ENCODE results near the gene KRT39.
A peak's percentile ranks its signal among the peaks of the same experiment; 100 is the strongest.
"Not testable (repeated sequence)": the region's sequence is repeated elsewhere in the genome, so short reads cannot be mapped to it uniquely, and the experiment has no call there.

KRT39 gene

DNA sequence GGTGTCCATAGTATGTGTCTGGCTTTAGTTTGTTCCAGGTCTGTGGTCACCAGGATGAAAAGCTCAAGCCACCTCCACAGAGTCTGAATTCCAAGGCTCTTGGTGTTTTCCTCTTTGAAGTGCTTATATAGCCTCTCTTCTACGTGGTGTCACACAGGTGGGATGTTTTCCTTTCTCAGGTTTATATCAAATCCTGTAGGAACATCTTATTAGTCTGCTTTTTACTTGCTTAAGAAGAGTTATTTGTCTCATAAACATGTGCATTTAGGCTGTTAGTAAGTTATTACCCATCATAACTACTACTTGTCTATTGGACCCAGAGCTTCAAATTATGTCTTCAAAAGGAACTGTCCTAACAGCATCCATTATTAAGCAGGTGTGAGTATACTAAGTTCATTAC, at the start of gene KRT39:
Gene KRT39, minus strand, starts transcription at position 101 of the 400 bp plus-strand sequence. Its CDS starts 92 bp downstream, at position 9.
- no peak for DNase-seq (ENCODE audit: low read depth)

DNA sequence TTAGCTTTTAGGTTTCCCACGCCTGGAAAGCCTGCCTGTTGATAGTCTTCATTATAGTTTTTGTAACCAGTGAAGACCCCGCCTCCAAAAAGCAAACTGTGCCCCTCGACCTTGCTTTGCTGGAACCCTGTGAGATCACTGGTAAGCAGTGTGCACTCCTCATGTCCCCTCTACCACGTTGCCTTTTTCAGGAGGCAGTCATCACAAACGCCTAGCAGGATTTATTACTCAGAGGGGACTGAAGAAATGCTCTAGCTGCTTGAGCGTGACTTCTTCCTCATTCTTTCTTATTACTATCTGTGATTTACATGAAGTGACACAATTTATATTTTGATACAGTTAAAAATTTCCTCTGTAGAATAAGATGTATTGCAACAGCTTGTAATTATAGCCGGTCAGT, 48.7 kb upstream of the KRT39 start:
- DNase-seq (ENCODE audit: low read depth), result no peak

DNA sequence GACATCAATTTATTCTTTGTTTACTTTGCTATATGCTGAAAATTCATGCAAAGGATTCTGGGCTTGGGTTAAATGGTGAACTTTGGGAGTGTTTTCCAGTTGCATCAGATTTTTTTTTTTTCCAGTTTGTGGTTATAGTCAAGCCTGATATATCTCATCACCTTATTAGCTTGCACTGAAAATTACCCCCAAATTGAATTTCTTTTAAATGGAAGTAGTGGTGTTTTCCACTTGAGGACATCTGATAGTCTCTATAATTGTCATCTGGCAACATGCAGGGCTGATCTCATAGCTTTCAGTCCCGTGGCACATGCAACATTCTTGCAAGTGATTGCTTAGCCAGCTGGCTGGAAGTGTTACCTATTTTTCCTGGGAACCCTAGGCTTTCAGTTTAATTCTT, 46.9 kb upstream of the KRT39 start:
- DNase-seq (ENCODE audit: low read depth), result no peak

DNA sequence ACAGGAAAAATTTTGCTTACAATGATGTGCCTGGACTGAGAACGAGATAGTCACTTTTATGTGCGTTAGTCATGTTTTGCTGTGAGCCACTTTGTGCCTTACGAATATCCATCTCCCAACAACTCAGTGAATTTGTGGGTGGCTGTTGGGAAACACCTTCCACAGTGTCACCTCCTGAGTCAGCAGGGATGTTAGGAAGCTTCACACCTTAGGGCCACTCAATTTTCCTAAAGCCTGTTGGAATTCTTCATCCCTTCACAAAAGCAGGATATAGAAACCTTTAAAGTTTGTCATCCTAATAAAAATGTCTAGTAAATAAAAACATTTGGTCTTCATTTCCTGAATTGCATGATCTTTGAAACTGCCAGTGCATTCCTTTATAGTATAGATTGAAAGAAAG, 46.4 kb upstream of the KRT39 start:
- peak; percentile 60 for DNase-seq (ENCODE audit: low read depth)

DNA sequence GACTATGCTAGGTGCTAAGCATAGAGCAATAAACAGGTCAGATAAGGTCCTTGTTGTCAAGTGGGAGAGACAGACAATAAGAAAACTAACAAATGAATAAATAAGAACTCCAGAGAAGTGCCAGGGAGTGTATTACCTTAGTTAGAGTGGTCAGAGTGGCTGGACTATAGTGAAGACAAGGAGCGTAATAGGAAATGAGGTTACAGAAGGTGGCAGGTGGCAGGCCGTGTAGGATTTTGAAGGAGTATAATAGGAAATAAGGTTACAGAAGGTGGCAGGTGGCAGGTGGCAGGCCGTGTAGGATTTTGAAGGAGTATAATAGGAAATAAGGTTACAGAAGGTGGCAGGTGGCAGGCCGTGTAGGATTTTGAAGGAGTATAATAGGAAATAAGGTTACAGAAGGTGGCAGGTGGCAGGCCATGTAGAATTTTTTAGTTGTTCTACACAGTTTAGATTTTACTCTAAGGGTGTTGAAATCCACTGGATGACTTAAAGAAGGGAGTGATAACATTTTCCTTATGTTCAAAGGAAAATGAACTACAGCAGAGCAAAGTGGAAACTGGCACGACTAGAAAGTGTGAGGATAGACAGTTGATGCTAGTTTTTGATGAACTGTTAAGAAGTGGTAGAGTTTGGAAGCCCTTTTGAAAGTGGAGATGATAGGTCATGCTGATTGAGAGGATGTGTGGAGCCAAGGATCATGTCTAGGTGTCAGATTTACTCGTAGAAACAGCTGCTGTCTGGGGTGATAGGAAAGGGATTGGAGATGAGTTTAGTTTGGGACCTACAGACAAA, 45.8 kb upstream of the KRT39 start:
- DNase-seq (ENCODE audit: low read depth), result no peak

DNA sequence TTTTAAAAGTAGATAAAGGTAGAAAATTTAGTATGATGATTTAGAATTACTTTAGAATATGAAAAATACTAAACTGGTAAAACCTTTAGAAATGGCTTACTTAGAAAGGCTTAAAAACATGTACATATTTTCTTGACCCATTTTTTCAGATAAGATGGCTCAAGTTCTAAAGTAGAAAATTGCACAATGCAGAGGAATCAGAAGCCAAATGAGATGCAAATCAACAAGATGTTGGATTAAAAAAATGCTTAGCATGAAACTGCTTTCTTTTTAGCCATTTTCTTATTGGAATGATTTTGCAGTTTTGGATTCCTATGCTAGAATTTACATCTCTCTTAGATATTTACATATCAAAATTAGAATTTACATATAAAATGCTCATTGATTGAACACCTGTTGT, 43.7 kb upstream of the KRT39 start:
- no peak for DNase-seq (ENCODE audit: low read depth)

DNA sequence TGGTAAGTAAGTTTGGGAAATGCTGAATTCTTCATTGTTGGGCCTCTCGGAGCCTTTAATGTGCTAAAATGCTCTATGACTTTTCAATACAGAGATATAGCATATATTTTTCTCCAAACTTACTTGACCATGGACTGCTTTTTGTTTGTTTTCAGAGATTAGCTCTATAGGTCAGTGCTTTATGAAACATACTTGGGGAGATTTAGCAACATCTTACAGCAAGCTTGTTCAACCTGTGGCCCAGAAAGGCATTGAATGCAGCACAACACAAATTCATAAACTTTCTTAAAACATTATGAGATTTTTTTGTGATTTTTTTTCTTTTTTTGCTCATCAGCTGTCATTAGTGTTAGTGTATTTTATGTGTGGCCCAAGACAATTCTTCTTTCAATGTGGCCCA, 43.2 kb upstream of the KRT39 start:
- no peak for DNase-seq (ENCODE audit: low read depth)

DNA sequence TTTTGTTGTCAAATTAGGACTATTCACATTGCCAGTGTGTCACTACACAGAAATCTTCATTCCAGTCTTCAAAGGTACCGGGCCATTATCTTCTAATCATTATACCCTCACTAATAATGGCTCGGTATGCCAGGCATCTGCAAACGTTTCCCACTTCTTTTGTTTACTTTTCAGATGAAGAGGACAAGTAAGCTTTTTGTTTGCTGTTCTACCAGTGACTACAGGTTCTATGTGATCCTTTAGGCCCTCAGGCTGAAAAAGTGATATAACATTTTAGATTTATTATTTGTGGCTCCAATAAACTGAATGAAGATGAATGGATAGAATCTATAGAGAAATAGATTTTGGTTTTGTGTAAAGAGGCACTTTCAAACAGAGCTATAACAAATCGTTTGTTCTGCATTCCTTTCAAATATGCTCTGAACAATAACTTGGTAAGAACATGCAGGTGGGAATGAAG, 42.6 kb upstream of the KRT39 start:
- no peak for DNase-seq (ENCODE audit: low read depth)

DNA sequence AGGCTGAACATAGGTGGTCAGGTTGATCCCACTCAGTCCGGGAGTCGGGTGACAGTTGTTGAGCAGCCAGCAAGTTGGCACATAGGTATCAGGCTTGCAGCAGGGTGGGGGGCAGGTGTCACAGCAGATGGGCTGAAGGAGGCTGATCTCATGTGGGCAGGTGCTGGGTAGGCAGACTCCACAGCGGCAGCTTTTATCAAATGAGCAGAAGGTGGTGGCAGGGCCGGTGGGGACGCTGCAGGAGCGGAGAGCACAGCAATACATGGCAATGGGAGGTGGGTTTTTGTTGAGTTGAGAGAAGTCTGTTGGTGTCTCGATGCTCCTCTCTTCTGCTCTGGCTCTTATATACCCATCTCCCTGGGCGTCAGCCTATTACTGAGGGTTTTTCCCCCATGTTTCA, 42.1 kb upstream of the KRT39 start, which contains the start of gene KRTAP3-1:
Gene KRTAP3-1, minus strand, starts transcription at position 318 of the 400 bp plus-strand sequence. Its CDS starts 54 bp downstream, at position 264.
- DNase-seq (ENCODE audit: low read depth), result no peak

DNA sequence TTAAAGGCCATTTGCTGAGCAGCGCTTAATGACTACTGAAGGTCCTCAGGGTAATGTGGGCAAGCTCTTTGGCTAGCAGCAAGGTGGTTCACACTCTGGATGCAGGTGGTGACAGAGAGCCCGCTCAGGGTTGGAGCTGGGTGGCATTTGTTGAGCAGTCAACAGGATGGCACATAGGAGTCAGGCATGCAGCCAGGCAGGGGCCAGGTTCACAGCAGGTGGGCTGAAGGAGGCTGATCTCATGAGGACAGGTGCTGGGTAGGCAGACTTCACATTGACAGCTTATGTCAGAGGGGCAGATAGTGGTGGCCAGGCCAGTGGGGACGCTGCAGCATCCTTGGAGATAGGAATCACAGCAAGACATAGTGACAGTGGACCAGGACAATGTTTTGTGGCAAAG, 37.6 kb upstream of the KRT39 start:
- no peak for DNase-seq (ENCODE audit: low read depth)

DNA sequence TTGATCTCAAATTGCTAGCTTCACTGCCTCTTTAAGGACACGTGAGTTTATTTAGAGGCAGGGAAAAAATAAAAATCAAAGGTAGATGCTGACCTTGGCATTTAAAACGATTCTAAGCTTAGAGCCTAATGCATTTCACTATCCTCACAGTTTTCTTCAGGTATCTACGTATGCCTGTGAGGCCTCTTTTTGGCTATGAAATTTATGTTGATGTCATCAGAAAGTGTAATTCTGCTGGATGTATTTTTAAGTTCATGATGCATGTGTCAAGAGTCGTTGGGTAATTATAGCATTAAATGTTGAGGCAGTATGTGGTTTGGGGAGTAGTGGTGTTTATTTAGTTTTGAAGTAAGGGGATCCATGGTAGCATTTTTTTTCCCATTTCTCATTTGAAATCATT, 37.2 kb upstream of the KRT39 start:
- DNase-seq (ENCODE audit: low read depth), result no peak

DNA sequence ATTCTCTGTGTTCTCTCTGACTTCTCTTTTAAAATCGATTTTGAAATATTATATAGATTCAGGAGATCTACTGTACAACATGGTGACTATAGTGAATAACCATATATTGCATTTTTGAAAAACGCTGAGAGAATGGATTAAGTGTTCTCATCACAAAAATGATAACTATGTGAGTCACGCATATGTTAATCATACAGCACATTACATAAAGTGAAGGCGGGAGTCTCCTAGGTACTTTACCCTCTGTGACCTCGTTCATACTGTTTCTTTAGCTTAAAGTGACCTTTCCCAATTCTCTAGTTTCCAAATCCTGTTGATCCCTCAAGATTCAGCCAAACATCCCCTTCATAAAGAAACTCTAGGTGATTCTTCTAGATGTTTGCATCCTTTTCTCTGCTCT, 36.1 kb upstream of the KRT39 start:
- DNase-seq (ENCODE audit: low read depth), result peak; percentile 46

DNA sequence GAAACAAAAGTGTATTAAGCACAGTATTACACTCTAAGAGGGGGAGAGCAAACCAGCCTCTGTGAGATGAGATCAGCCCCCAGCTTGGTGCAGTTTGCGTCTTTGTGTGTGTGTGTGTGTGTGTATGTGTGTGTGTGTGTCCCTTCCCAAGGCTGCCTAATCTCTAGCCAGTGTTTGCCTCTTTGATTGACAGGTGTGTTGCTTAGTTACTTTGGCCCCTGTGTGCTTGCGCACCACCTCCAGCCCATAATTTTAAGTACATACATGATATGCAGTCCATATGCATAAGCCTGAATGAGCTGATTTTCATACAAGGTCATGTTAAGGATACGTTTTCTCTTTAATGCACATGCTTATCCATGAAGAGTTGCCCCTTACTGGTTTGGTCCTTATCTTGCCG, 35.0 kb upstream of the KRT39 start:
- DNase-seq (ENCODE audit: low read depth), result no peak

DNA sequence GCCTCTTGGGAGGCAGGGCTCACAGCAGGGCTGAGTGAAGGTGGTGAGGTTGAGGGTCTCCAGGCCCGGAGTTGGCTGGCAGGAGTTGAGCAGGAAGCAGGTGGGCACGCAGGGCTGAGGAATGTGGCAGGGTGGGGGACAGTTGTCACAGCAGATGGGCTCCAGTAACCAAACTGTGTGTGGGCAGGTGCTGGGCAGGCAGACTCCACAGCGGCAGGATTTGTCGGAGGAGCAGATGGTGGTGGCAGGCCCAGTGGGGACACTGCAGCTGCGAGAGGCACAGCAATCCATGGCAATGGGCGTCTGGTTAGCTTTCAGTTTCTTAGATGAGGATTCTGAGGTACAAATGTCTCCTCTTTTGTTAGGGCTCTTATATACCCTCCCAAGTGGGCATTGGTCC, 32.8 kb upstream of the KRT39 start, which contains the start of gene KRTAP3-2:
Gene KRTAP3-2, minus strand, starts transcription at position 344 of the 400 bp plus-strand sequence. Its CDS starts 53 bp downstream, at position 291.
- DNase-seq (ENCODE audit: low read depth), result not testable (repeated sequence)

DNA sequence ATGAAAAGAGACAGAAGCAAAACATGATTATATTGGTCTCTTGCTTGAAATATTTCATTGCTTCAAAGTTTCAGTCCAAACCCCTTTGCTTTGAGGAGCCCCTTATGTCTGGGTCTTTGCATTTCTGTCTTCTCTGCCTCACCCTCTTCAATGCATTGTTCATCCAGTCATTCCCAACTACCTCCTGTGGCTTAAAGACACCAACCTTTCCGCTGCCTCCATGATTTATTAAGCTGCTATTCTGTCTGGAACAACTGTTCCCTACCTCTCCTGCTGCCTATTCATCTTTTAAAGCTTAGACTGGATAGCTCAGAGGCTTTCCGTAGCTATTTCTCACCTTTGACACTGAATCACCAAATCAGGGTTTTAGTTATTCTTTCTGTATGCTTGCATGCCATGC, 30.6 kb upstream of the KRT39 start:
- no peak for DNase-seq (ENCODE audit: low read depth)

DNA sequence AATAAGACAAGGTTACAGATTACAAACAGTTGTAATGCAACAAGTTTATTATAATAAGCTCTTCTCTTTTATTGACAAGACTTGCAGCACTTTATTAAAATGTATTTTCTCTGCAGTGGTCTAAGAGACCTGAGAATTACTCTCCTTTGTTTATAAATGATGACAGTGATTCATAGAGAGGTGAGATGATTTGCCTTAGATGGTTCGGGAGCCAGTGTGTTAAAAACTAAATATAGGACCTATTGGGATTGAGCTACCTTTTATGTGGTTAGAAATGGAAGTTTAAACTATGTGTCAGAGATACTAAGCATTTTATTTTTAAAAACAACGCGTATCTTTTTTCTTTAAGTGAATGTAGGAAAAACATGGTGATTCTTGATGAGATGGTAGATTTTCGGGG, 30.1 kb upstream of the KRT39 start:
- no peak for DNase-seq (ENCODE audit: low read depth)

DNA sequence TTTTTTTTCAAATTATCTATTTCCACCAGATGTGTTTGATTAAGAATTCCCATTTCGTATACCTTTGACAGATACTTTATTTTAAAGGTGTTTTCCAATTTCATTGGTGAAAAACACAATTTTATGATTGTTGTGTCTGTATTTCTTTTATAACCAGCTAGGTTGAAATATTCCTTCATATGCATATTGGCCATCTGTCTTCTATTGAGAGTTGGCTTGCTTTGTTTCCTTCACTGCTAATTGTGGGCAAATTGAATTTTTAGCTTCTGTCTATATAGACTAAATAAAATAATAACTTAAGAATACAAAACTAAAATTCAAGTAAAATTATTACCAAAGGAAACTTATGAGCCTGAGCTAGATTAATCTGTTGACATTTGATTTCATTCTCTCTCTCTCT, 28.4 kb upstream of the KRT39 start:
- no peak for DNase-seq (ENCODE audit: low read depth)

DNA sequence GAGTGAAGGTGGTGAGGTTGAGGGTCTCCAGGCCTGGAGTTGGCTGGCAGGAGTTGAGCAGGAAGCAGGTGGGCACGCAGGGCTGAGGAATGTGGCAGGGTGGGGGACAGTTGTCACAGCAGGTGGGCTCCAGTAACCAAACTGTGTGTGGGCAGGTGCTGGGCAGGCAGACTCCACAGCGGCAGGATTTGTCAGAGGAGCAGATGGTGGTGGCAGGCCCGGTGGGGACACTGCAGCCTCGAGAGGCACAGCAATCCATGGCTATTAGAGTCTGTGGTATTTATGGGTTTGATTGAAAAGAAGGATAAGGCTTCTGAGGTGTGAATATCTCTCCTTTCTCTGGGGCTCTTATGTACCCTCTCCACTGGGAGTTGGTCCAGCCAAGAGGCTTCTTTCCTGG, 27.1 kb upstream of the KRT39 start, which contains the start of gene KRTAP3-3:
Gene KRTAP3-3, minus strand, starts transcription at position 326 of the 400 bp plus-strand sequence. Its CDS starts 67 bp downstream, at position 259.
- DNase-seq (ENCODE audit: low read depth), result no peak

DNA sequence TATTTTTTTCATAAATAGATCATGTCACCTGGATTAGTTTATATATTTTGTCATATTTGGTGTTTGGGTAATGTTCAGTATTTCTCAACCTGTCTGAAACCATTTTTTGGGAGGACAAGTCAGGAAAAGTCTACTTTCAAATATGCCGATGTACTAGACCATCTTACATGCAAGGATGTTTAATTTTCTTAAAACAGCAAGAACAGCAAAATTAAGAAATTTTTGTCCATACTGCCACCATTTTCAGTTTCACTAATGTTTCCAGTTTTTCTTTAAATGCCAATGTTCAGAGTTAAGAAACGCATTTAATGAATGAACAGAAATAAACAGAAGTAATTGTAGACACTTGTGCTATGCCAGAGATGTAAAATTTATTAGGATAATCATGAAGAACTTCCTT, 26.3 kb upstream of the KRT39 start:
- DNase-seq (ENCODE audit: low read depth), result no peak

DNA sequence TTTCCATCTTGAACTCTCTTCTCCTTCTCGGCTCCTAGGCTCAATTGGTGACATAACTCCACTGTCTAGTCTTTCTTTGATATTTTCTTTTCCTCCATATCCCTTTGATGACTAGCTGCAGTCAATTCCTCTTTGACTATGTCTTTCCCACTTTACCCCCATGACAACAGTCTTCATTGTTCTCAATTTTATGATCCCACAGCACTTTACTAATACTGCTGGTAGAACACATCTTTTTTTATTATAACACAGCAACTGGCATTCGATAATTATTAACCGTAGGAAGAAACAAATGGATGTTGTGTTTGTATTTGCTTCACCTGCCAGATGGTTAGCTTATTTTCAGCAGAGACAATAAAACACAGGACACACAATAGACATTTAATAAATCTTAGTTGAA, 25.9 kb upstream of the KRT39 start:
- no peak for DNase-seq (ENCODE audit: low read depth)

DNA sequence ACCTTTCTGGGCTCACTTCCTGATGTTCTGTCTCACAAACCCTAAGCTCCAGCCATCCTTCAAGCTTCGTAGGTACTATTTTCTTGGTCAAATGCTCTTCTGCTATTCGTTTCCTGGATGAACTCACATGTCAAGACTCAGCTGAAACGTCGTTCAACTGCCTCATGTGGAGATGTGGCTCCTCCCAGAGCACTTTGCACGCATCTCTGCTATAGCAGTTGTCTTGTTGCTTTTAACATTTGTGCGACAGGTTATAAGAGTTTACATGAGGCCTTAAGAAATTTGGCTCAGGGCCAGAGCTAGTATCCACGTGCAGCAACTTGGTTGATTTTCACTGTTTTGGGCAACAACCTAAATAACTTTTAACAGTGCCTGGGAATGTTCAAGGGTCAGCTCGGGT, 20.2 kb upstream of the KRT39 start:
- DNase-seq (ENCODE audit: low read depth), result no peak

DNA sequence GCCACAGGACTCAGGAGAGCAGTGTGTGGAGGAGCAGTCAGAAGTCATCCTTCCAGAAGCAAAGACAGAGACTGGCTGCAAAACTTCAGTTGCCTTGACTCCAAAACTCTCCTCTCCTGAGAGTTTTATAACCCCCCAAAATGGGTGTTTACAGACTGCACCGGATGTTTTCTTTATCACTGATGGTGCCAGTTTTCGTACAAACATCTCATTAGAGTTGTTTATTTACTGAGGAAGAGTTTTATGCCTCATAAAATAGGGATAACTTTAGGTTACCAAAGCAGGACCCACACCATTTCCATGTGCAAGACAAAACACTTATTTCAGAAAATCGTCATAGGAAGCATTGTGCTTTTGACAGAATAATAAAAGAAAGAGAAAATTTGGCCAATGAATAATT, 17.5 kb upstream of the KRT39 start, which contains the start of gene KRT40:
Gene KRT40, minus strand, starts transcription at position 101 of the 400 bp plus-strand sequence. Its CDS starts 53 bp downstream, at position 48.
- DNase-seq (ENCODE audit: low read depth), result no peak

DNA sequence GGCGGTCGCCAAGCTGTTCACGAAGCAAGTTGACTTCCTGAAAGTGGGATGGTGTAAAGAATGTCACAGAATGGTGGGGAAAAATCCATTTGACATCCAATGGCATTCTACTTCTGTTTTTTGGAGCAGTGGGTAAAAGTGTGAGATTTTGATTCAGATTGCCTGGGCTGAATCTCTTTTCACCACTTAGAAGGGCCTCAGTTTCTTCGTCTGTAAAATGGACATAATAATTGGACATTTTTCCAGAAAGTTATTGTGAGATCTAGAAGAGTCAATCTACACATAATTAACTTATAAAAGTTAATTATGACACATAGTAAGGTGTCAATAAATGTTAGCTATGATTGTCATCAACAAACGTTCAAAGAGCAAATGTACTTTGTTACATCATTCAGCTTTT, 14.4 kb upstream of the KRT39 start:
- DNase-seq (ENCODE audit: low read depth), result no peak

DNA sequence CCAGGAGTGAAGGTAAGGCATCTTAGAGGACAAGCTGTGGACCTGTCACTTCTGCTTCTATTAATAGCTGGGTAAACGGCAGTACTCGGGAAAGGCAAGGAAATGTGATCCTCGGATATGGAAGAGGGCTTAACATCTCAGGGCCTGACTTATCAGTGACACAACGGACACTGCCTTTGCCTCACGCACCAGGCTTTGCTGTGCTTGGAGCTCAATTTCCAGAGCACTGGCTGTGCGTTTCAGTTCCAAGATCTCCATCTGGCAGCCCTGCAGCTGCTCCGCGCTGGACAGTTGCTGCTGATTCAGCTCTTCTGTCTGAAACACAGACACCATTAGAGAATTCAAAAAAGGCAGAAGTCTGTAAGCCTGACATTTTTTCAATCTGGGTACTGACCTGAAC, 13.8 kb upstream of the KRT39 start:
- DNase-seq (ENCODE audit: low read depth), result no peak

All from HS-5 (cell line).